HEK293T (cell line): Measurements from ENCODE around the gene UBL3.

Experiments
- CTCF ChIA-PET: fragments of 350-600 bp; formaldehyde crosslinking; extraction: SDS; loops from one replicate; lab custom pipeline; 2021; ENCODE audit warnings: antibody characterized with exemption, inconsistent platforms; lab: Yijun Ruan, JAX
- POLR2A ChIA-PET: fragments of 350-600 bp; formaldehyde crosslinking; extraction: SDS; loops from one replicate; lab custom pipeline; 2020; ENCODE audit warnings: antibody characterized with exemption, inconsistent platforms; lab: Yijun Ruan, JAX
- DNase-seq: peaks from one replicate; pipeline ENCODE4 v3.0.0; 2012; ENCODE audit warnings: mixed read lengths; ENCODE audit errors: extremely low spot score
- ARNT ChIP-seq: fragments of 450-650 bp; IDR thresholded peaks from 2 replicates; pipeline ENCODE4 v1.6.1; 2017; ENCODE audit warnings: mild to moderate bottlenecking
- BHLHE40 ChIP-seq: fragments of 450-650 bp; IDR thresholded peaks from 2 replicates; pipeline ENCODE4 v1.6.1; 2016; ENCODE audit warnings: mild to moderate bottlenecking, moderate library complexity, borderline replicate concordance
- CTBP1 ChIP-seq: fragments of 450-650 bp; IDR thresholded peaks from 2 replicates; pipeline ENCODE4 v1.6.1; 2016; ENCODE audit warnings: borderline replicate concordance
- ELF4 ChIP-seq: fragments of 450-650 bp; IDR thresholded peaks from 2 replicates; pipeline ENCODE4 v1.6.1; 2017; ENCODE audit warnings: antibody characterized with exemption
- FOXA1 ChIP-seq: fragments of 450-650 bp; IDR thresholded peaks from 2 replicates; pipeline ENCODE4 v1.6.1; 2016; ENCODE audit warnings: mild to moderate bottlenecking
- FOXK2 ChIP-seq: fragments of 450-650 bp; IDR thresholded peaks from 2 replicates; pipeline ENCODE4 v1.6.1; 2016; ENCODE audit warnings: mild to moderate bottlenecking
- FOXM1 ChIP-seq: fragments of 450-650 bp; IDR thresholded peaks from 2 replicates; pipeline ENCODE4 v1.6.1; 2017; ENCODE audit warnings: mild to moderate bottlenecking, borderline replicate concordance
- HDGF ChIP-seq: fragments of 450-650 bp; IDR thresholded peaks from 2 replicates; pipeline ENCODE4 v1.6.1; 2017; ENCODE audit warnings: antibody characterized with exemption, borderline replicate concordance
- L3MBTL2 ChIP-seq: fragments of 450-650 bp; conservative IDR thresholded peaks from 2 replicates; pipeline ENCODE4 v1.6.1; 2016; ENCODE audit warnings: mild to moderate bottlenecking
- LEF1 ChIP-seq: fragments of 450-650 bp; IDR thresholded peaks from 2 replicates; pipeline ENCODE4 v1.6.1; 2017; ENCODE audit warnings: mild to moderate bottlenecking, borderline replicate concordance
- NFRKB ChIP-seq: fragments of 450-650 bp; IDR thresholded peaks from 2 replicates; pipeline ENCODE4 v1.6.1; 2016; ENCODE audit warnings: mild to moderate bottlenecking, moderate library complexity
- SP1 ChIP-seq: fragments of 450-650 bp; IDR thresholded peaks from 2 replicates; pipeline ENCODE4 v1.6.1; 2017
- SUZ12 ChIP-seq: fragments of 450-650 bp; IDR thresholded peaks from 2 replicates; pipeline ENCODE4 v1.6.1; 2016; ENCODE audit warnings: mild to moderate bottlenecking
- TARDBP ChIP-seq: fragments of 450-650 bp; IDR thresholded peaks from 2 replicates; pipeline ENCODE4 v1.6.1; 2016
- ZNF384 ChIP-seq: fragments of 450-650 bp; IDR thresholded peaks from 2 replicates; pipeline ENCODE4 v1.6.1; 2016
- TF ChIP-seq, protein P1 (sequence below): fragments of 450-650 bp; IDR thresholded peaks from 2 replicates; pipeline ENCODE4 v1.6.1; 2016

The UBL3 gene

DNA sequence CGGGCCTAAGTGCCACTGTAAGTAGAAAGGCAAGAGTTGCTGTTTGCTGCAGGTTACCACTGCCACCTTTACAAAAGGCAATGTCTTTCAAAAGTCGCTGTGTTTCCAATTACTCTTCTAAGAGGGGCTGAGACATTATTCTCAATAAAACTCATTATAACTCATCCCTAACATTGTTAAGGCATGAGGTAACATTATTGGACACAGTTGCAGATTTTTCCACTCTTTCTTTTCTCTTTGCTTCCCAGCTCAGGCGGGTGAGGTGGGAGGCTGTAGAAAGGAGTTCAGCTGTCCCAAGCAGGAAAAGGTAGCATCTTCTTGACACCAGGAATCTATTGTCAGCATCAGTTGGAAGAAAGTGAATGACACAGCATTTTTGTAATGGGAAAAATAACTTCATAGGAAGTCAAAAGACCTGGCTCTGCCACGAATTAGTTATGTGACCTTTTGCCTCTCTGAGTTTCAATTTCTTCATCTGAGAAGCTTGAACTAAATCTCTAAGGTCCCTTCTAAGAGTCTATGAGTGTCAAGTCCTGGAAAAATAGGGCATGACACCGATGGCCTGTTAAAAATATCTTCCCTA lies 2.1 kb upstream of the UBL3 start:
- POLR2A ChIA-PET, result interaction anchor here (1.3 kb wide), 1 partner anchor 11 kb away, joined by 3 read pairs; no protein-coding TSS in a partner anchor
- TF ChIP-seq LEF1 (no peak), TARDBP (no peak), ARNT (no peak), CTBP1 (no peak), ELF4 (no peak), L3MBTL2 (no peak), ZNF384 (no peak), HDGF (no peak), FOXM1 (no peak), SUZ12 (no peak), FOXA1 (no peak), FOXK2 (no peak)
- TF ChIP-seq, protein P1, sequence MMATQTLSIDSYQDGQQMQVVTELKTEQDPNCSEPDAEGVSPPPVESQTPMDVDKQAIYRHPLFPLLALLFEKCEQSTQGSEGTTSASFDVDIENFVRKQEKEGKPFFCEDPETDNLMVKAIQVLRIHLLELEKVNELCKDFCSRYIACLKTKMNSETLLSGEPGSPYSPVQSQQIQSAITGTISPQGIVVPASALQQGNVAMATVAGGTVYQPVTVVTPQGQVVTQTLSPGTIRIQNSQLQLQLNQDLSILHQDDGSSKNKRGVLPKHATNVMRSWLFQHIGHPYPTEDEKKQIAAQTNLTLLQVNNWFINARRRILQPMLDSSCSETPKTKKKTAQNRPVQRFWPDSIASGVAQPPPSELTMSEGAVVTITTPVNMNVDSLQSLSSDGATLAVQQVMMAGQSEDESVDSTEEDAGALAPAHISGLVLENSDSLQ, result no peak
- CTCF ChIA-PET, result interaction anchor here (1.0 kb wide), 1 partner anchor 50 kb away, joined by 4 read pairs; no protein-coding TSS in a partner anchor
- no peak for DNase-seq

DNA sequence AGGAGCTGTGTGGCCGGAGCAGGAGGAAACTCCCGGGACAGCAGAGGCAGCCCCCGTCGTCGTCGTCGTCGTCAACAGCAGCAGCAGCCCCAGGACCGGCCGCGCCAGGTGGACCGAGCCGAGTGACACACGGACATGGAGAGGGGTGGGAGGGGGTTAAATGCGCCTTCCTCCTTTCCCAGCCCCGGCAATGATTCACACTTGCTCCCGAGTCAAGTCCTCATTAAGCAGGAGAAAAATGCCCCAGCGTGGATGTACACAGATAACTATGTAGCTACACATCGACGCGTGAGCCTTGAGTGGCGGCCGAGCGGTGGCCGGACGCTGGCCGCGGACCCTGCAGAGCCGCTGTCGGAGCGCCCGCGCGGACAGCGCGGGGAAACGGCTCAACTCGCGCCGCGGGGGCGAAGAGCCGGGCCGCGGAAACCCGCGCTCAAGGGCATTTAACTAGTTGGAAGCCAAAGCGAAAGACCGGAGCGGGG lies 645 bp downstream of the UBL3 start:
- CTCF ChIA-PET, result interaction anchor here (0.6 to 2.1 kb wide), 2 partner anchors 59 to 74 kb away, joined by 3 to 9 read pairs; no protein-coding TSS in a partner anchor
- DNase-seq, result peak; percentile 35
- POLR2A ChIA-PET, result interaction anchor here (1.2 to 3.0 kb wide), 3 partner anchors 12 to 73 kb away, joined by 3 to 16 read pairs (median 3); no protein-coding TSS in a partner anchor
- TF ChIP-seq FOXK2 (no peak), SP1 (no peak), ZNF384 (no peak), FOXA1 (no peak), TARDBP (no peak), LEF1 (no peak), L3MBTL2 (peak; percentile 65; the same call in 1 of the 2 replicates), HDGF (no peak)
- TF ChIP-seq, protein P1, result peak; percentile 2; the same call in 1 of the 2 replicates

DNA sequence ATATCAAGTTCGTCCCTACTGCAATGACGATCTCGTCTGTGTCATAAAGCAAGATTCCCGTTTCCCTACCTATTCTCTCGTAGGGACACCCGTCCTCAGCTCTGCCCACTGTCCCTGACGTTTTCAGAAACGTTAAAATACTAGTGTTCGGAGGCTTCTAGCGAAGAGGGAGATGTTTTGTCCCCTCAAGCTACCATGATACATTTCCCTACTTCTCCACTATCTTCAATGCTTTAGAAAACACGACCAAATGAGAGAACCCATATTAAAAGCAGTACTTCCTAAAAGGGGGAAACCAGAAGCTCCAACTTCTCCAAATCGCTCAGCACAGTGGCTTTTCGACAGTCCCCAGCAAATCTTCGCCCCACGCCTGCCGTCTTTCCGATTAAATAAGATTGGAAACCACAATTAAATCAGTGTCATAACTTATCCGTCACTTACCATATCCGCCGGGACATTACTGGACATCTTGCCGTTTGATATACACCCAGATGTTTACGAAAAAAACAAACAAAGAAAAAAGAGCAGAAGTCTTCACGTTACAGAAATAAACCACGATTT lies 1.3 kb downstream of the UBL3 start:
- DNase-seq, result no peak
- POLR2A ChIA-PET, result interaction anchor here (1.2 to 3.0 kb wide), 2 partner anchors 12 to 74 kb away, joined by 3 to 16 read pairs; no protein-coding TSS in a partner anchor
- CTCF ChIA-PET, result interaction anchor here (0.6 to 2.1 kb wide), 2 partner anchors 59 to 75 kb away, joined by 3 to 9 read pairs; no protein-coding TSS in a partner anchor
- TF ChIP-seq FOXM1, result no peak
- TF ChIP-seq L3MBTL2, result no peak
- no peak for TF ChIP-seq FOXA1
- TF ChIP-seq SUZ12, result no peak
- TF ChIP-seq NFRKB, result no peak
- TF ChIP-seq HDGF, result no peak
- no peak for TF ChIP-seq SP1
- no peak for TF ChIP-seq LEF1
- TF ChIP-seq, protein P1, result no peak
- no peak for TF ChIP-seq FOXK2
- TF ChIP-seq TARDBP, result no peak
- TF ChIP-seq ELF4, result no peak
- no peak for TF ChIP-seq ARNT
- TF ChIP-seq BHLHE40, result no peak
- no peak for TF ChIP-seq ZNF384
- TF ChIP-seq CTBP1, result no peak

DNA sequence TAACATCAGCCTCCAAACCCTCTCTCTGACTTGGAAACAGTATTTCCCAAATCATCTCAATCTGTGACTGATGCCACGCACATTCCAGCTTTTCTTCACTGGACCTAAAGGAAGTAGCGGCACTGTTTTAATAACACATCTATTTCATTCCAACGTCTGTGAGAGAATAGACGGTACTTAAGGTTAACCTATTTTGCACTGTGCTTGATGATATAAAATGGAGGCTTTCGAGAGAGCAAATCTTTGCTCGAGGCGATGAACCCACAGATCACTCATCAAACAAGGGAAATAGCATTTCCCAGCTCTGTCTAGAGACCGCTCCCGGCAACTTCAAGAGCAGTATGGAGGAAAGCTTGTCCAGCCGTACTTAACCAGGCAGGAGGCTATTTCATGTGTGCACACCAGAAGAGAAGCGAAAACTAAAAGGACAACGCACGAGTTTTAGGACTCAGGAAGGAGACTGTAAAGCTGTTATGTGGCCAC lies 2.9 kb downstream of the UBL3 start:
- no peak for DNase-seq
- ChIA-PET POLR2A (interaction anchor here (2.1 kb wide), 1 partner anchor 76 kb away, joined by 10 read pairs; no protein-coding TSS in a partner anchor), CTCF (interaction anchor here (0.8 to 2.1 kb wide), 2 partner anchors 76 to 77 kb away, joined by 3 to 11 read pairs; no protein-coding TSS in a partner anchor)
- 0 out of 2 replicates have a peak, but pooled peaks have one; percentile 20 for TF ChIP-seq L3MBTL2
- no peak for TF ChIP-seq ARNT
- no peak for TF ChIP-seq TARDBP
- TF ChIP-seq FOXA1, result no peak

DNA sequence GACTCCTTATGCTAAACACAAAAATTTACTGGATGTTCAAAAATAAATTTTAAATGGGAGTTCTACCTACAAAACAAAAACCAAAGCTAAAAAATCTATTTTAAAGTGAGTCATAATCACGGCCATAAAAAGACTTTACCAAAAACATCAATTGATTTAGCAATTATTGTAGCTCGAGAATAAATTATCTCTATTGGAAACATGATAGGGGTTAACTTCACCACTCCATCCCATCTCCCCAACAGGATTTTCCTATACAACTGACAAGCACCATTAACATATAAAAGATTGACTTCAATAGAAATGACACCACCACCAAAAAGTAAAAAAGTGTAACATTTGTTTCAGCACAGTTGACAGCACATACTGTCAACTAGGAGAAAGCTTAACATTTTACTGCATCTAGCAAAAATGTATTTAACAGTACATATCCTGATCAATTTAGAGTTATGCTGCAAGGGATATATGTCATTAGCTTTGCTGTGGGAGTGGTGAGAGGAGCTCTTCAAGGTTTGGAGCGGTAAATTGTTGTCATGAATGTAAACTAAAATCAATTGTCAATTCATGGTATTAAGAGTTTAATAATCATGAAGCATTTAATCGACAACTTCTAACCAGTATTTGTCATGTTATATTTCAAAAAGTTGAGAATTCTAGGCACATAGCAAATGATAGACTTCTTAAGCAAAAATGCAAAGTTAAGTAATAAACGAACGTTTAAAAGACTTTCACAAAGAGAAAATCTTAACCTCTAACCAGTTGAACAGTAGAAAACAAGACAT lies 3.8 kb downstream of the UBL3 start:
- POLR2A ChIA-PET, result interaction anchor here (0.8 to 2.1 kb wide), 3 partner anchors 77 to 268 kb away, joined by 3 to 10 read pairs (median 3); no protein-coding TSS in a partner anchor
- no peak for DNase-seq
- CTCF ChIA-PET, result interaction anchor here (0.6 to 2.1 kb wide), 4 partner anchors 78 to 341 kb away, joined by 3 to 11 read pairs (median 4); no protein-coding TSS in a partner anchor
- TF ChIP-seq FOXK2, result no peak
- TF ChIP-seq, protein P1, result peak; percentile 57
